Measurements from ENCODE around the gene ZNF800. TPM values are rescaled to one million over a fixed set of nuclear protein-coding genes. Genes with fewer than 3 reads are reported as not detected.

ZNF800 gene
- polyA plus RNA-seq, 1 donor (not counting 4 experiments of a cell fraction or from before 2014, with no cell fraction given) = 18.0 TPM

- no peaks in the 10 kb centered on the region for H3K9me3 ChIP-seq (ENCODE audit: control insufficient read depth, low read depth, low read length)
- H3K27me3 ChIP-seq (ENCODE audit: control insufficient read depth, extremely low read depth, insufficient read depth, low read length) = no peaks in the 10 kb centered on the region
- H4K20me1 ChIP-seq (ENCODE audit: control insufficient read depth, extremely low read depth, insufficient read depth, low read length) = no peaks in the 10 kb centered on the region
- H3K36me3 ChIP-seq (ENCODE audit: control insufficient read depth in 2 of 2, extremely low read depth in 1 of 2, insufficient read depth in 2 of 2, low read length in 2 of 2) = no peaks in the 10 kb centered on the region
- no peaks in the 10 kb centered on the region for H3K9me1 ChIP-seq (ENCODE audit: control insufficient read depth, extremely low read depth, insufficient read depth, low read length)
- H3K79me2 ChIP-seq (ENCODE audit: control insufficient read depth, insufficient read depth, low read length) = no peaks in the 10 kb centered on the region
- no peak overlapping the region for H3K9ac ChIP-seq (ENCODE audit: control insufficient read depth, extremely low read depth, insufficient read depth, low read length)
- no peak overlapping the region for H3K27ac ChIP-seq (ENCODE audit: control insufficient read depth, insufficient read depth, low read length)
- dilution Hi-C loops (cut with MboI; ENCODE audit: extremely low pct_ligation_motif_present, low sequenced_read_pairs) = no loop called here
- no peak for TF ChIP-seq EZH2 (IDR thresholded peaks at IDR 0.05; ENCODE audit: low read length)
- TF ChIP-seq CTCF (optimal IDR thresholded peaks at IDR 0.05 in 1 of 3, IDR thresholded peaks at IDR 0.05 in 1 of 3, conservative IDR thresholded peaks at IDR 0.05 in 1 of 3; ENCODE audit: extremely low read depth in 1 of 3, insufficient read depth in 2 of 3, low read length in 3 of 3) = no peak
- H3K4me2 ChIP-seq (ENCODE audit: control insufficient read depth, extremely low read depth, insufficient read depth, low read depth, low read length) = no peak overlapping the region
- H3K4me1 ChIP-seq (ENCODE audit: control insufficient read depth, extremely low read depth, insufficient read depth, low read length) = no peaks in the 10 kb centered on the region
- no peak overlapping the region for H2AFZ ChIP-seq (ENCODE audit: control insufficient read depth, low read length)
- no peak for FAIRE-seq
- H3K4me3 ChIP-seq (ENCODE audit: control insufficient read depth in 2 of 3, extremely low read depth in 1 of 3, insufficient read depth in 2 of 3, low read depth in 1 of 3, low read length in 3 of 3) = no peak overlapping the region
- no peak for DNase-seq (ENCODE audit: low read depth, low spot score)
Observed at GRCh38 chr7:127415060-127415742, 22.7 kb upstream of the ZNF800 start.

GRCh38 chr7:127413962-127414361 is 21.5 kb upstream of the ZNF800 start:
- Histone ChIP-seq H3K4me1 (ENCODE audit: control insufficient read depth, extremely low read depth, insufficient read depth, low read length) (no peaks in the 10 kb centered on the region), H2AFZ (ENCODE audit: control insufficient read depth, low read length) (no peak overlapping the region), H4K20me1 (ENCODE audit: control insufficient read depth, extremely low read depth, insufficient read depth, low read length) (no peaks in the 10 kb centered on the region), H3K9ac (ENCODE audit: control insufficient read depth, extremely low read depth, insufficient read depth, low read length) (no peak overlapping the region), H3K4me3 (ENCODE audit: control insufficient read depth in 2 of 3, extremely low read depth in 1 of 3, insufficient read depth in 2 of 3, low read depth in 1 of 3, low read length in 3 of 3) (no peak overlapping the region), H3K27ac (ENCODE audit: control insufficient read depth, insufficient read depth, low read length) (no peak overlapping the region), H3K27me3 (ENCODE audit: control insufficient read depth, extremely low read depth, insufficient read depth, low read length) (no peaks in the 10 kb centered on the region), H3K9me1 (ENCODE audit: control insufficient read depth, extremely low read depth, insufficient read depth, low read length) (no peaks in the 10 kb centered on the region), H3K36me3 (ENCODE audit: control insufficient read depth in 2 of 2, extremely low read depth in 1 of 2, insufficient read depth in 2 of 2, low read length in 2 of 2) (no peaks in the 10 kb centered on the region), H3K4me2 (ENCODE audit: control insufficient read depth, extremely low read depth, insufficient read depth, low read depth, low read length) (no peak overlapping the region), H3K9me3 (ENCODE audit: control insufficient read depth, low read depth, low read length) (no peaks in the 10 kb centered on the region), H3K79me2 (ENCODE audit: control insufficient read depth, insufficient read depth, low read length) (no peaks in the 10 kb centered on the region)
- TF ChIP-seq EZH2 (IDR thresholded peaks at IDR 0.05; ENCODE audit: low read length) = no peak
- dilution Hi-C loops (cut with MboI; ENCODE audit: extremely low pct_ligation_motif_present, low sequenced_read_pairs) = no loop called here
- DNase-seq (ENCODE audit: low read depth, low spot score) (no peak), FAIRE-seq (no peak)

- no peak for FAIRE-seq
- TF ChIP-seq EZH2 (IDR thresholded peaks at IDR 0.05; ENCODE audit: low read length) (no peak), CTCF (optimal IDR thresholded peaks at IDR 0.05 in 1 of 3, IDR thresholded peaks at IDR 0.05 in 1 of 3, conservative IDR thresholded peaks at IDR 0.05 in 1 of 3; ENCODE audit: extremely low read depth in 1 of 3, insufficient read depth in 2 of 3, low read length in 3 of 3) (no peak)
- Histone ChIP-seq H3K79me2 (ENCODE audit: control insufficient read depth, insufficient read depth, low read length) (no peaks in the 10 kb centered on the region), H3K9me3 (ENCODE audit: control insufficient read depth, low read depth, low read length) (no peaks in the 10 kb centered on the region), H3K27me3 (ENCODE audit: control insufficient read depth, extremely low read depth, insufficient read depth, low read length) (no peaks in the 10 kb centered on the region), H2AFZ (ENCODE audit: control insufficient read depth, low read length) (no peak overlapping the region), H4K20me1 (ENCODE audit: control insufficient read depth, extremely low read depth, insufficient read depth, low read length) (no peaks in the 10 kb centered on the region), H3K4me2 (ENCODE audit: control insufficient read depth, extremely low read depth, insufficient read depth, low read depth, low read length) (no peak overlapping the region), H3K4me3 (ENCODE audit: control insufficient read depth in 2 of 3, extremely low read depth in 1 of 3, insufficient read depth in 2 of 3, low read depth in 1 of 3, low read length in 3 of 3) (no peak overlapping the region), H3K4me1 (ENCODE audit: control insufficient read depth, extremely low read depth, insufficient read depth, low read length) (no peaks in the 10 kb centered on the region), H3K27ac (ENCODE audit: control insufficient read depth, insufficient read depth, low read length) (no peak overlapping the region), H3K36me3 (ENCODE audit: control insufficient read depth in 2 of 2, extremely low read depth in 1 of 2, insufficient read depth in 2 of 2, low read length in 2 of 2) (no peaks in the 10 kb centered on the region), H3K9ac (ENCODE audit: control insufficient read depth, extremely low read depth, insufficient read depth, low read length) (no peak overlapping the region), H3K9me1 (ENCODE audit: control insufficient read depth, extremely low read depth, insufficient read depth, low read length) (no peaks in the 10 kb centered on the region)
- DNase-seq (ENCODE audit: low read depth, low spot score) = no peak
- dilution Hi-C loops (cut with MboI; ENCODE audit: extremely low pct_ligation_motif_present, low sequenced_read_pairs) = no loop called here
Observed at GRCh38 chr7:127413326-127413725, 20.8 kb upstream of the ZNF800 start.
